HepG2 (cell line): ENCODE results near the gene IRF3.

Experiments used
- ATF2 ChIP-seq: sonication (generic); formaldehyde crosslinking; IDR thresholded peaks from 2 replicates; pipeline ENCODE4 v1.4.0; 2020; ENCODE audit warnings: missing genetic modification reagents
- DMAP1 ChIP-seq: IDR thresholded peaks from 2 replicates; pipeline ENCODE4 v1.6.1; 2016
- FOXK1 ChIP-seq: sonication (generic); formaldehyde crosslinking; IDR thresholded peaks from 2 replicates; pipeline ENCODE4 v1.4.0; 2020; ENCODE audit warnings: low read depth, missing genetic modification reagents, borderline replicate concordance
- GMEB2 ChIP-seq: IDR thresholded peaks from 2 replicates; pipeline ENCODE4 v1.6.1; 2016; ENCODE audit warnings: missing biosample characterization, missing genetic modification reagents, low read depth
- IRF2 ChIP-seq: IDR thresholded peaks from 2 replicates; pipeline ENCODE4 v1.6.1; 2018; ENCODE audit warnings: missing genetic modification reagents, missing compliant biosample characterization
- MAX ChIP-seq: IDR thresholded peaks from 2 replicates; pipeline ENCODE4 v1.6.1; 2012; ENCODE audit warnings: inconsistent platforms
- REST ChIP-seq, 2 experiments: IDR thresholded peaks; 2 replicates each; pipeline ENCODE4 v1.6.1; 2011 to 2012; ENCODE audit warnings: low read length in 2 of 2, borderline replicate concordance in 1 of 2, low read depth in 1 of 2, mild to moderate bottlenecking in 1 of 2, moderate library complexity in 1 of 2
- SMAD9 ChIP-seq: sonication (generic); formaldehyde crosslinking; IDR thresholded peaks from 2 replicates; pipeline ENCODE4 v1.5.1; 2020; ENCODE audit warnings: mild to moderate bottlenecking, missing genetic modification reagents
- YY1 ChIP-seq: IDR thresholded peaks from 2 replicates; pipeline ENCODE4 v1.6.1; 2011; ENCODE audit warnings: low read length, low read depth, moderate library complexity, mild to moderate bottlenecking; ENCODE audit not compliant: insufficient read depth, insufficient replicate concordance

GRCh38 chr19:49682274-49682673 is 16.6 kb upstream of the IRF3 start:
- TF ChIP-seq ATF2 (CRISPR knock-in tag): no peak
- no peak for TF ChIP-seq SMAD9
- TF ChIP-seq IRF2 (CRISPR knock-in tag): no peak
- no peak for TF ChIP-seq REST (IDR thresholded peaks at IDR 0.05; ENCODE audit: borderline replicate concordance in 1 of 2, low read depth in 1 of 2, low read length in 2 of 2)
- TF ChIP-seq MAX: no peak
- no peak for TF ChIP-seq YY1
- TF ChIP-seq FOXK1 (CRISPR knock-in tag): no peak
- no peak for TF ChIP-seq GMEB2 (CRISPR knock-in tag)
- TF ChIP-seq DMAP1 (CRISPR knock-in tag): no peak
